Left cardiac atrium (tissue), 4 donors: Measurements from ENCODE around the gene ABCC2. TPM values are rescaled to one million over a fixed set of nuclear protein-coding genes. Genes with fewer than 3 reads are reported as not detected.
"Not testable (repeated sequence)": the region's sequence is repeated elsewhere in the genome, so short reads cannot be mapped to it uniquely, and the experiment has no call there.

Source experiments
- ATAC-seq, 2 donors: fragments of 200-7000 bp; cut with Tn5 transposase; one replicate each; pipeline ENCODE4 v1.9.1; 2020; ENCODE audit warnings: mild to moderate bottlenecking in 2 of 2, moderate library complexity in 2 of 2
- DNase-seq: peaks from one replicate; pipeline ENCODE4 v3.0.0-alpha.2; 2020
- intact Hi-C, 2 donors: fragments of 100-400 bp; cut with DNase I; formaldehyde crosslinking; loops; one replicate each; pipeline versions ENCODE4 v1.14.1 to v1.15.1; 2022 to 2023
- total RNA-seq, 2 donors: library from RNA; stranded (reverse); fragmentation: NEBNext Ultra II Directional; extraction: Animal tissue kit (Norgen Biotek cat#: 25700); gene quantifications; one replicate each; pipeline ENCODE4 v1.2.1, GENCODE V29; 2021
- donor health status: DM: no; HTN: yes; CAD: no.
- donor health status: DM: no; HTN: yes; CAD: no; lungs with severe emphysema.
- donor health status: DM: yes; HTN: yes; CAD: no.
- donor health status: Dilated cardiomyopathy.

ABCC2 gene
- total RNA-seq, 2 donors from 2014 or later: 0.53 to 0.94 TPM

GRCh38 chr10:99845837-99846382, 63.5 kb downstream of the ABCC2 start:
- DNase-seq (peak; percentile 79), ATAC-seq (peak; percentile 95 to 98)
- intact Hi-C loops: loop anchor here (2.0 to 5.0 kb wide), 2 partner anchors 201 kb away; no protein-coding TSS in a partner anchor

GRCh38 chr10:99849057-99849456, 66.6 kb downstream of the ABCC2 start:
- no peak for DNase-seq
- intact Hi-C loops: loop anchor here in 1 of 2 donors (5.0 kb wide), 1 partner anchor 198 kb away; no protein-coding TSS in a partner anchor
- no peak for ATAC-seq

- ATAC-seq (no peak), DNase-seq (no peak)
- intact Hi-C loops: loop anchor here in 1 of 2 donors (5.0 kb wide), 1 partner anchor 198 kb away; no protein-coding TSS in a partner anchor
Observed at GRCh38 chr10:99849536-99849935, 67.1 kb downstream of the ABCC2 start.

- intact Hi-C loops: no loop called here
- ATAC-seq: no peak
- no peak for DNase-seq
Observed at GRCh38 chr10:99850021-99850766, 67.8 kb downstream of the ABCC2 start.

GRCh38 chr10:99850767-99851340, 68.4 kb downstream of the ABCC2 start:
- intact Hi-C loops: no loop called here
- no peak for DNase-seq
- ATAC-seq: no peak

GRCh38 chr10:99851825-99852224, 69.4 kb downstream of the ABCC2 start:
- DNase-seq (no peak), ATAC-seq (no peak)
- intact Hi-C loops: no loop called here

GRCh38 chr10:99852481-99853213, 70.2 kb downstream of the ABCC2 start:
- DNase-seq (no peak), ATAC-seq (no peak)
- intact Hi-C loops: no loop called here

GRCh38 chr10:99853655-99854054, 71.2 kb downstream of the ABCC2 start:
- intact Hi-C loops: no loop called here
- ATAC-seq (no peak), DNase-seq (no peak)

- intact Hi-C loops: no loop called here
- DNase-seq (no peak), ATAC-seq (peak in 1 of 2 donors; percentile 50)
Observed at GRCh38 chr10:99854860-99855259, 72.4 kb downstream of the ABCC2 start.

- no peak for DNase-seq
- intact Hi-C loops: no loop called here
- ATAC-seq: no peak
Observed at GRCh38 chr10:99855479-99856071, 73.1 kb downstream of the ABCC2 start.

GRCh38 chr10:99858849-99859248, 76.4 kb downstream of the ABCC2 start:
- no peak for DNase-seq
- intact Hi-C loops: no loop called here
- ATAC-seq: no peak

GRCh38 chr10:99859585-99859984, 77.1 kb downstream of the ABCC2 start:
- intact Hi-C loops: no loop called here
- ATAC-seq: no peak
- no peak for DNase-seq

GRCh38 chr10:99860466-99860865, 78.0 kb downstream of the ABCC2 start:
- no peak for DNase-seq
- intact Hi-C loops: no loop called here
- no peak for ATAC-seq

GRCh38 chr10:99863535-99864240, 81.2 kb downstream of the ABCC2 start:
- intact Hi-C loops, ATAC-seq, DNase-seq: not testable (repeated sequence)

- ATAC-seq, intact Hi-C loops, DNase-seq: not testable (repeated sequence)
Observed at GRCh38 chr10:99867250-99867649, 84.8 kb downstream of the ABCC2 start.

GRCh38 chr10:99869581-99870122, 87.2 kb downstream of the ABCC2 start:
- DNase-seq (no peak), ATAC-seq (no peak)
- intact Hi-C loops: no loop called here

- ATAC-seq (no peak), DNase-seq (no peak)
- intact Hi-C loops: no loop called here
Observed at GRCh38 chr10:99870123-99870730, 87.8 kb downstream of the ABCC2 start.
